Fibroblast of skin of left biceps (primary cell): ENCODE measurements around the gene NPAS1.
"Not testable (repeated sequence)": the region's sequence is repeated elsewhere in the genome, so short reads cannot be mapped to it uniquely, and the experiment has no call there.

Source experiments
- DNase-seq, 2 experiments: peaks; one replicate each; pipeline ENCODE4 v3.0.0-alpha.2; 2013; ENCODE audit warnings: low read depth in 2 of 2

Gene NPAS1

GRCh38 chr19:47075941-47076340 lies 56.3 kb downstream of the NPAS1 start:
- no peak for DNase-seq

- not testable (repeated sequence) for DNase-seq
Observed at GRCh38 chr19:47078351-47078750, 58.7 kb downstream of the NPAS1 start.

GRCh38 chr19:47081095-47081494 lies 61.5 kb downstream of the NPAS1 start:
- no peak for DNase-seq

- no peak for DNase-seq
Observed at GRCh38 chr19:47082493-47082892, 62.9 kb downstream of the NPAS1 start.

GRCh38 chr19:47084879-47085439 lies 65.3 kb downstream of the NPAS1 start:
- DNase-seq, result no peak

GRCh38 chr19:47086280-47086679 lies 66.6 kb downstream of the NPAS1 start:
- no peak for DNase-seq

- no peak for DNase-seq
Observed at GRCh38 chr19:47089767-47090350, 70.2 kb downstream of the NPAS1 start.

GRCh38 chr19:47093254-47093653 lies 73.6 kb downstream of the NPAS1 start:
- no peak for DNase-seq

- DNase-seq, result no peak
Observed at GRCh38 chr19:47093841-47094240, 74.2 kb downstream of the NPAS1 start.

GRCh38 chr19:47094557-47095475 lies 75.2 kb downstream of the NPAS1 start:
- no peak for DNase-seq
